Stimulated activated CD8-positive, alpha-beta memory T cell treated with anti-CD3 and anti-CD28 coated beads, Interleukin-15, amount 100 ng/mL, for 24 hours (primary cell): Measurements from ENCODE around the gene NOP16.

ENCODE experiments used
- DNase-seq: peaks from one replicate; pipeline ENCODE4 v3.0.0-alpha.2; 2020; ENCODE audit warnings: low read depth

Gene NOP16

GRCh38 chr5:176360894-176361436, 27.4 kb downstream of the NOP16 start:
- no peak for DNase-seq

GRCh38 chr5:176359658-176360057, 28.7 kb downstream of the NOP16 start:
- no peak for DNase-seq

- no peak for DNase-seq
These were observed 32.2 kb downstream of the NOP16 start for GRCh38 chr5:176356179-176356566.

- DNase-seq, result no peak
These were observed 32.8 kb downstream of the NOP16 start for GRCh38 chr5:176355400-176356178.

- DNase-seq, result no peak
These were observed 34.9 kb downstream of the NOP16 start for GRCh38 chr5:176353533-176353932.

GRCh38 chr5:176352116-176352878, 36.1 kb downstream of the NOP16 start:
- DNase-seq, result no peak

- DNase-seq, result no peak
These were observed 38.0 kb downstream of the NOP16 start for GRCh38 chr5:176350416-176350815.

GRCh38 chr5:176342766-176343458, 45.5 kb downstream of the NOP16 start:
- no peak for DNase-seq

- DNase-seq, result no peak
These were observed 46.3 kb downstream of the NOP16 start for GRCh38 chr5:176342158-176342483.

GRCh38 chr5:176341325-176342157, 46.9 kb downstream of the NOP16 start:
- DNase-seq, result no peak

- DNase-seq, result no peak
These were observed 49.1 kb downstream of the NOP16 start for GRCh38 chr5:176339304-176339703.

GRCh38 chr5:176337913-176338312, 50.5 kb downstream of the NOP16 start:
- no peak for DNase-seq

GRCh38 chr5:176334031-176334770, 54.2 kb downstream of the NOP16 start:
- no peak for DNase-seq
